Thymus (tissue), 11 donors: ENCODE data around the gene TMOD4. TPM values are rescaled to one million over a fixed set of nuclear protein-coding genes. Genes with fewer than 3 reads are reported as not detected.
"Not testable (repeated sequence)": the region's sequence is repeated elsewhere in the genome, so short reads cannot be mapped to it uniquely, and the experiment has no call there.

Experiments
- DNase-seq, 9 donors: peaks; one replicate each; pipeline ENCODE4 v3.0.0-alpha.2; 2013; ENCODE audit warnings: low spot score in 9 of 9, low read depth in 6 of 9, missing footprints in 1 of 9
- H3K27ac ChIP-seq, 2 donors: one replicate each; pipeline ENCODE4 v1.5.1; 2013; ENCODE audit warnings: control low read depth in 1 of 2, low read depth in 1 of 2, low read length in 1 of 2, mild to moderate bottlenecking in 1 of 2, moderate library complexity in 1 of 2
- H3K27me3 ChIP-seq, 2 donors: one replicate each; pipeline ENCODE4 v1.5.1; 2013; ENCODE audit warnings: low read length in 1 of 2; ENCODE audit not compliant: control insufficient read depth in 2 of 2, insufficient read depth in 1 of 2
- H3K36me3 ChIP-seq, 2 donors: one replicate each; pipeline ENCODE4 v1.5.1; 2013; ENCODE audit warnings: low read length in 1 of 2, mild to moderate bottlenecking in 1 of 2, moderate library complexity in 1 of 2; ENCODE audit not compliant: control insufficient read depth in 2 of 2, insufficient read depth in 2 of 2
- H3K4me1 ChIP-seq, 2 donors: one replicate each; pipeline ENCODE4 v1.5.1; 2013; ENCODE audit warnings: low read length in 2 of 2; ENCODE audit not compliant: control insufficient read depth in 2 of 2, insufficient read depth in 2 of 2
- H3K4me3 ChIP-seq, 2 donors: one replicate each; pipeline ENCODE4 v1.5.1; 2013; ENCODE audit warnings: low read length in 2 of 2, control low read depth in 1 of 2, mild to moderate bottlenecking in 1 of 2
- H3K9me3 ChIP-seq, 2 donors: one replicate each; pipeline ENCODE4 v1.5.1; 2013; ENCODE audit warnings: low read length in 1 of 2, mild to moderate bottlenecking in 1 of 2; ENCODE audit not compliant: control insufficient read depth in 2 of 2, insufficient read depth in 1 of 2
- WGBS: extraction: QIAGEN DNeasy Blood & Tissue Kit; methylation state at CpG from one replicate; pipeline ENCODE4 v1.1.7; 2013; 5-methylcytosine and 5-hydroxymethylcytosine counted together
- polyA plus RNA-seq: library from polyadenylated mRNA; stranded (reverse); fragments of 200-250 nt; gene quantifications from one replicate; pipeline ENCODE4 v1.2.3, GENCODE V29; 2013
- total RNA-seq: library from RNA; stranded (reverse); fragments of 120-200 nt; gene quantifications from one replicate; pipeline ENCODE4 v1.2.4, GENCODE V29; 2013
- donor health status: healthy.

TMOD4 gene
- total and polyA plus RNA-seq, 2 donors = 0.38 to 1.0 TPM

- not testable (repeated sequence) for H3K9me3 ChIP-seq, H3K27me3 ChIP-seq, H3K27ac ChIP-seq, DNase-seq
- WGBS = 93% methylated on average over 8 of the region's 8 CpGs
- Histone ChIP-seq H3K4me1 (peaks cover 10 to 16% of the 10 kb centered on the region in 2 donors), H3K36me3 (peaks cover 14 to 20% of the 10 kb centered on the region in 2 donors), H3K4me3 (peak overlapping the region; percentile 51 to 83)
Measured at GRCh38 chr1:151188667-151189066, 12.9 kb upstream of the TMOD4 start.

GRCh38 chr1:151187205-151187604 lies 11.4 kb upstream of the TMOD4 start:
- DNase-seq = no peak
- no peak overlapping the region for H3K4me3 ChIP-seq
- H3K27ac ChIP-seq = no peak overlapping the region
- H3K9me3 ChIP-seq = no peaks in the 10 kb centered on the region
- peaks cover 19 to 33% of the 10 kb centered on the region in 2 donors for H3K36me3 ChIP-seq
- WGBS = 100% methylated on average over 1 of the region's 1 CpG
- no peaks in the 10 kb centered on the region for H3K27me3 ChIP-seq
- peaks cover 10 to 16% of the 10 kb centered on the region in 2 donors for H3K4me1 ChIP-seq

GRCh38 chr1:151184211-151184610 lies 8.4 kb upstream of the TMOD4 start:
- no peak overlapping the region for H3K4me3 ChIP-seq
- no peak overlapping the region for H3K27ac ChIP-seq
- H3K9me3 ChIP-seq = no peaks in the 10 kb centered on the region
- no peak for DNase-seq
- H3K4me1 ChIP-seq = peaks cover 9 to 10% of the 10 kb centered on the region in 2 donors
- peaks cover 42 to 59% of the 10 kb centered on the region in 2 donors for H3K36me3 ChIP-seq
- H3K27me3 ChIP-seq = no peaks in the 10 kb centered on the region
- 98% methylated on average over 10 of the region's 10 CpGs for WGBS

- Histone ChIP-seq H3K27me3 (no peaks in the 10 kb centered on the region), H3K9me3 (no peaks in the 10 kb centered on the region), H3K4me1 (no peaks in the 10 kb centered on the region), H3K27ac (no peak overlapping the region), H3K4me3 (no peak overlapping the region), H3K36me3 (peaks cover 73 to 76% of the 10 kb centered on the region in 2 donors)
- 98% methylated on average over 17 of the region's 17 CpGs for WGBS
- no peak for DNase-seq
Measured at GRCh38 chr1:151176514-151177045, 799 bp upstream of the TMOD4 start.

- Histone ChIP-seq H3K36me3 (peaks cover 71 to 74% of the 10 kb centered on the region in 2 donors), H3K27ac (no peak overlapping the region), H3K4me1 (no peaks in the 10 kb centered on the region), H3K4me3 (no peak overlapping the region), H3K9me3 (no peaks in the 10 kb centered on the region), H3K27me3 (no peaks in the 10 kb centered on the region)
- no peak for DNase-seq
- WGBS = 97% methylated on average over 6 of the region's 6 CpGs
Measured at GRCh38 chr1:151175041-151175741, 590 bp downstream of the TMOD4 start.

GRCh38 chr1:151171190-151171589 lies 4.6 kb downstream of the TMOD4 start:
- H3K36me3 ChIP-seq = peaks cover 59 to 60% of the 10 kb centered on the region in 2 donors
- 98% methylated on average over 5 of the region's 5 CpGs for WGBS

GRCh38 chr1:151167116-151167515 lies 8.7 kb downstream of the TMOD4 start:
- 94% methylated on average over 6 of the region's 6 CpGs for WGBS
- no peaks in the 10 kb centered on the region for H3K27me3 ChIP-seq
- H3K36me3 ChIP-seq = peaks cover 37 to 42% of the 10 kb centered on the region in 2 donors
- peak overlapping the region in 1 of 2 donors; percentile 64 for H3K4me3 ChIP-seq
- DNase-seq = no peak
- H3K9me3 ChIP-seq = peaks cover 0 to 7% of the 10 kb centered on the region in 2 donors
- peaks cover 14 to 27% of the 10 kb centered on the region in 2 donors for H3K4me1 ChIP-seq
- no peak overlapping the region for H3K27ac ChIP-seq

More at GRCh38 chr1:151171190-151171589, 4.6 kb downstream of the TMOD4 start:
- Histone ChIP-seq H3K9me3 (no peaks in the 10 kb centered on the region), H3K27ac (no peak overlapping the region), H3K4me3 (no peak overlapping the region), H3K27me3 (no peaks in the 10 kb centered on the region), H3K4me1 (peaks cover 9 to 10% of the 10 kb centered on the region in 2 donors)
- DNase-seq = no peak

GRCh38 chr1:151166505-151166956 lies 9.2 kb downstream of the TMOD4 start:
- H3K27me3 ChIP-seq = no peaks in the 10 kb centered on the region
- H3K4me3 ChIP-seq = peak overlapping the region; percentile 64 to 94
- peak overlapping the region; percentile 77 to 85 for H3K27ac ChIP-seq
- no peak for DNase-seq
- WGBS = 7% methylated on average over 15 of the region's 15 CpGs
- H3K4me1 ChIP-seq = peaks cover 14 to 27% of the 10 kb centered on the region in 2 donors
- peaks cover 0 to 7% of the 10 kb centered on the region in 2 donors for H3K9me3 ChIP-seq
- H3K36me3 ChIP-seq = peaks cover 37 to 45% of the 10 kb centered on the region in 2 donors

GRCh38 chr1:151165738-151166504 lies 9.9 kb downstream of the TMOD4 start, which contains the start of the genes LYSMD1 and SCNM1:
Gene LYSMD1, minus strand, starts transcription at chr1:151165902. Its CDS starts 644 bp downstream, at chr1:151165258.
Gene SCNM1, plus strand, starts transcription at chr1:151166144. Its CDS starts 9 bp downstream, at chr1:151166153.
- Histone ChIP-seq H3K27ac (peak within 1 kb of the TSS; percentile 81 to 85), H3K36me3 (peaks cover 36 to 44% of the 10 kb centered on the region in 2 donors), H3K4me3 (peak within 1 kb of the TSS; percentile 64 to 94), H3K9me3 (peaks cover 0 to 7% of the 10 kb centered on the region in 2 donors), H3K27me3 (no peaks in the 10 kb centered on the region), H3K4me1 (peaks cover 14 to 27% of the 10 kb centered on the region in 2 donors)
- peak; percentile 96 to 100 (median 98) for DNase-seq
- under 1% methylated on average over 38 of the region's 38 CpGs for WGBS
